IMR-90 (cell line): ENCODE measurements around the gene SEPTIN5. TPM values are rescaled to one million over a fixed set of nuclear protein-coding genes. Genes with fewer than 3 reads are reported as not detected.

Experiments
- ATAC-seq: fragments of 200-7000 bp; cut with Tn5 transposase; 2 replicates; pipeline ENCODE4 v1.9.1; 2020; ENCODE audit warnings: low read depth, mild to moderate bottlenecking, moderate library complexity
- BruUV-seq: library from RNA; stranded (reverse); fragments of 400-500 nt; replicated peaks from 2 replicates; lab custom pipeline; 2021; lab: Mats Ljungman, UMichigan
- CTCF ChIA-PET: fragments of 300-600 bp; formaldehyde crosslinking; extraction: SDS; loops from one replicate; lab custom pipeline; 2021; ENCODE audit warnings: antibody characterized with exemption; lab: Yijun Ruan, JAX
- POLR2A ChIA-PET: fragments of 300-600 bp; sonication (Branson Sonifier 250); formaldehyde crosslinking; loops from one replicate; lab custom pipeline; 2022; ENCODE audit warnings: antibody characterized with exemption; ENCODE audit not compliant: unreplicated experiment; lab: Charles Lee
- DNase-seq: peaks from one replicate; pipeline ENCODE4 v3.0.0; 2013
- H2AFZ ChIP-seq: replicated peaks from 2 replicates; pipeline ENCODE3; 2013; ENCODE audit warnings: low read length, mild to moderate bottlenecking; ENCODE audit not compliant: poor library complexity
- H2AK5ac ChIP-seq: 2 replicates; pipeline ENCODE4 v1.6.1; 2013; ENCODE audit warnings: low read depth, low read length, inconsistent platforms
- H2AK9ac ChIP-seq: replicated peaks from 2 replicates; pipeline ENCODE3; 2013; ENCODE audit warnings: mild to moderate bottlenecking, low read depth, low read length, moderate library complexity; ENCODE audit not compliant: poor library complexity
- H2BK120ac ChIP-seq: 2 replicates; pipeline ENCODE4 v1.6.1; 2013; ENCODE audit warnings: low read depth, low read length, inconsistent platforms
- H2BK15ac ChIP-seq: 3 replicates; pipeline ENCODE4 v1.6.1; 2013; ENCODE audit warnings: low read depth, low read length, inconsistent platforms
- H2BK20ac ChIP-seq: 2 replicates; pipeline ENCODE4 v1.6.1; 2013; ENCODE audit warnings: low read depth, mild to moderate bottlenecking, inconsistent platforms, low read length, moderate library complexity
- H2BK5ac ChIP-seq: 2 replicates; pipeline ENCODE4 v1.6.1; 2013; ENCODE audit warnings: mild to moderate bottlenecking, low read depth, low read length, inconsistent platforms; ENCODE audit not compliant: poor library complexity, severe bottlenecking
- H3K14ac ChIP-seq: replicated peaks from 2 replicates; pipeline ENCODE4 v1.6.1; 2013; ENCODE audit warnings: low read depth, low read length, inconsistent platforms
- H3K18ac ChIP-seq: 2 replicates; pipeline ENCODE4 v1.6.1; 2013; ENCODE audit warnings: low read depth, low read length, control low read depth
- H3K23ac ChIP-seq: 2 replicates; pipeline ENCODE4 v1.6.1; 2013; ENCODE audit warnings: low read depth, low read length, inconsistent platforms
- H3K27ac ChIP-seq: 2 replicates; pipeline ENCODE4 v1.5.1; 2013; ENCODE audit warnings: mild to moderate bottlenecking, control low read depth, low read length; ENCODE audit not compliant: insufficient read depth
- H3K27me3 ChIP-seq: 2 replicates; pipeline ENCODE4 v1.6.1; 2013; ENCODE audit warnings: low read length; ENCODE audit not compliant: control insufficient read depth, insufficient read depth
- H3K36me3 ChIP-seq: 2 replicates; pipeline ENCODE4 v1.6.1; 2013; ENCODE audit warnings: low read length, mixed read lengths; ENCODE audit not compliant: control insufficient read depth, insufficient read depth
- H3K4ac ChIP-seq: 2 replicates; pipeline ENCODE4 v1.6.1; 2013; ENCODE audit warnings: low read depth, low read length, inconsistent platforms
- H3K4me1 ChIP-seq: 2 replicates; pipeline ENCODE4 v1.6.1; 2013; ENCODE audit warnings: low read length, mixed read lengths; ENCODE audit not compliant: control insufficient read depth, insufficient read depth
- H3K4me2 ChIP-seq: 2 replicates; pipeline ENCODE4 v1.6.1; 2013; ENCODE audit warnings: low read depth, mild to moderate bottlenecking, control low read depth, low read length, moderate library complexity
- H3K4me3 ChIP-seq: 2 replicates; pipeline ENCODE4 v1.5.1; 2013; ENCODE audit warnings: low read depth, mild to moderate bottlenecking, control low read depth, low read length, moderate library complexity; ENCODE audit not compliant: insufficient read depth
- H3K56ac ChIP-seq: 2 replicates; pipeline ENCODE4 v1.6.1; 2013; ENCODE audit warnings: low read length, inconsistent platforms; ENCODE audit not compliant: insufficient read depth; ENCODE audit errors: extremely low read depth
- H3K79me1 ChIP-seq, 2 experiments: 2 replicates each; pipeline ENCODE4 v1.6.1; 2013; ENCODE audit warnings: low read length in 2 of 2, inconsistent platforms in 1 of 2, low read depth in 1 of 2
- H3K9ac ChIP-seq: 2 replicates; pipeline ENCODE4 v1.6.1; 2013; ENCODE audit warnings: low read depth, low read length, control low read depth
- H3K9me1 ChIP-seq: 2 replicates; pipeline ENCODE4 v1.6.1; 2013; ENCODE audit warnings: low read length, inconsistent platforms; ENCODE audit not compliant: insufficient read depth
- H3K9me3 ChIP-seq: 2 replicates; pipeline ENCODE4 v1.6.1; 2013; ENCODE audit warnings: low read length; ENCODE audit not compliant: control insufficient read depth, insufficient read depth
- H4K20me1 ChIP-seq: 2 replicates; pipeline ENCODE4 v1.6.1; 2013; ENCODE audit warnings: low read length, inconsistent platforms; ENCODE audit not compliant: insufficient read depth
- H4K5ac ChIP-seq: 2 replicates; pipeline ENCODE4 v1.6.1; 2013; ENCODE audit warnings: mild to moderate bottlenecking, low read depth, low read length, control low read depth
- H4K8ac ChIP-seq, 2 experiments: 2 replicates each; pipeline ENCODE4 v1.6.1; 2013; ENCODE audit warnings: low read depth in 2 of 2, low read length in 2 of 2, control low read depth in 1 of 2, inconsistent platforms in 1 of 2
- H4K91ac ChIP-seq: 2 replicates; pipeline ENCODE4 v1.6.1; 2013; ENCODE audit warnings: low read depth, low read length, inconsistent platforms; ENCODE audit not compliant: insufficient read depth
- MAZ ChIP-seq: IDR thresholded peaks from 2 replicates; pipeline ENCODE4 v1.6.1; 2012; ENCODE audit warnings: low read depth, mild to moderate bottlenecking, low read length, improper control_type of control experiment, moderate library complexity, borderline replicate concordance
- WGBS, 2 experiments: methylation state at CpG; one replicate each; pipeline versions ENCODE4 v1.1.5 to v1.1.7; 2013; ENCODE audit warnings: missing lambda C conversion rate in 2 of 2; ENCODE audit not compliant: insufficient read length in 1 of 2; ENCODE audit errors: extremely low coverage in 2 of 2; 5-methylcytosine and 5-hydroxymethylcytosine counted together
- dilution Hi-C: fragments of 300-500 bp; cut with HindIII; formaldehyde crosslinking; loops from one replicate; pipeline ENCODE4 v1.14.3; 2018; ENCODE audit warnings: low sequenced_read_pairs; ENCODE audit not compliant: unreplicated experiment
- in situ Hi-C: fragments of 300-500 bp; cut with MboI; formaldehyde crosslinking; loops from 3 replicates; pipeline ENCODE4 v1.14.3; 2019; ENCODE audit warnings: low sequenced_read_pairs, inconsistent platforms, mixed read lengths
- intact Hi-C: fragments of 100-400 bp; cut with micrococcal nuclease; formaldehyde crosslinking; loops from 2 replicates; pipeline ENCODE4 v1.10.0; 2022
- polyA plus RNA-seq, 3 experiments: library from polyadenylated mRNA; depleted of rRNA; stranded (reverse); fragments of >200 nt; gene quantifications; 2 replicates each; pipeline ENCODE4 v1.2.3, GENCODE V29; 2012; ENCODE audit warnings: low replicate concordance in 1 of 3
- total RNA-seq: library from RNA; depleted of rRNA; stranded (reverse); fragments of >200 nt; gene quantifications from 2 replicates; pipeline ENCODE4 v1.2.3, GENCODE V29; 2012

SEPTIN5 gene
- total and polyA plus RNA-seq, 2 of the 4 experiments (the other 2 are of a cell fraction): 16.8 to 20.7 TPM

DNA sequence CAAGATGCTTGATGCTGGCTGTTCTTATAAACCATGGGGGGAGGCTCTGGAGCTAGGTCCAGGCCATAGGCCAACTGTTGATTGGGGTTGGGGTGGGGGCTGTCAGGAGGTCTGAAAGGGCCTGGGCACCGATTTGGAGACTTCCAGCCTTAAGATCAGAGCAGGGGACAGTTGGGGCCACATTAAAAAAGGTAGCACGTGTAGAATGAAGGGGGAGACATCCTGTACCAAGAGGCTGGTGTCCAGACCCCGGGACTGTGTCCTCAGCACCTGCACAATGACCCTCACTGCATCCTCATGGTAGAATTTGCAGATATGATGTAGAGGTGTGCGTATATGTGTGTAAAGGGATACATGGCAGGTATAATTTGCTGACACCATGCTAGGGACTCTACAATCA, 33.8 kb downstream of the SEPTIN5 start:
- peaks cover 3% of the 10 kb centered on the region for H3K9me1 ChIP-seq
- H3K4me2 ChIP-seq: no peak overlapping the region
- no peak overlapping the region for H2BK15ac ChIP-seq
- H2BK5ac ChIP-seq: no peak overlapping the region
- H3K36me3 ChIP-seq: no peaks in the 10 kb centered on the region
- CTCF ChIA-PET: no interaction called here
- intact Hi-C loops (no loop called here), in situ Hi-C loops (no loop called here), dilution Hi-C loops (no loop called here)
- no peak for DNase-seq
- POLR2A ChIA-PET: no interaction called here
- H2AFZ ChIP-seq: no peak overlapping the region
- no peak overlapping the region for H3K23ac ChIP-seq
- no peak overlapping the region for H3K4ac ChIP-seq
- peaks cover 9% of the 10 kb centered on the region for H3K4me1 ChIP-seq
- ATAC-seq: no peak
- no peak overlapping the region for H2AK5ac ChIP-seq
- H3K56ac ChIP-seq: no peak overlapping the region
- no peaks in the 10 kb centered on the region for H3K9me3 ChIP-seq
- H2AK9ac ChIP-seq: no peak overlapping the region
- WGBS, 2 experiments: no CpG with 5 or more reads among the region's 4 CpGs
- H3K27me3 ChIP-seq: peaks cover 21% of the 10 kb centered on the region
- no peak overlapping the region for H2BK120ac ChIP-seq
- no peak overlapping the region for H3K9ac ChIP-seq
- no peak overlapping the region for H3K4me3 ChIP-seq
- no peaks in the 10 kb centered on the region for H3K79me1 ChIP-seq
- no peak overlapping the region for H4K91ac ChIP-seq
- H3K18ac ChIP-seq: no peak overlapping the region
- no peaks in the 10 kb centered on the region for H4K20me1 ChIP-seq
- no TSS peak for BruUV-seq
- H4K5ac ChIP-seq: no peak overlapping the region
- no peak for TF ChIP-seq MAZ
- H3K14ac ChIP-seq: no peak overlapping the region
- no peak overlapping the region for H3K27ac ChIP-seq
- no peak overlapping the region for H4K8ac ChIP-seq
- H2BK20ac ChIP-seq: no peak overlapping the region
